Measurements from ENCODE around the gene R3HDM2. TPM values are rescaled to one million over a fixed set of nuclear protein-coding genes. Genes with fewer than 3 reads are reported as not detected.
"Not testable (repeated sequence)": the region's sequence is repeated elsewhere in the genome, so short reads cannot be mapped to it uniquely, and the experiment has no call there.

R3HDM2 gene
- total RNA-seq, 4 donors from 2014 or later: 26.3 to 56.9 (median 33.3) TPM

GRCh38 chr12:57410534-57410933 lies 20.3 kb downstream of the R3HDM2 start:
- no peaks in the 10 kb centered on the region for H3K4me1 ChIP-seq
- intact Hi-C loops (cut with DNase I; ENCODE audit: low total_unique reads): no loop called here
- no peaks in the 10 kb centered on the region for H3K9me3 ChIP-seq
- WGBS, 2 donors (ENCODE audit: low coverage in 1 of 2): 88 to 96% methylated on average over 3 to 4 of the region's 4 CpGs
- H3K36me3 ChIP-seq: no peaks in the 10 kb centered on the region
- no peak overlapping the region for H3K27ac ChIP-seq
- TF ChIP-seq POLR2A (IDR thresholded peaks at IDR 0.05) (no peak), EP300 (IDR thresholded peaks at IDR 0.05; ENCODE audit: low read depth) (no peak), CTCF (IDR thresholded peaks at IDR 0.05) (no peak), POLR2AphosphoS5 (IDR thresholded peaks at IDR 0.05) (no peak)
- H3K4me3 ChIP-seq: no peak overlapping the region
- in situ Hi-C loops (cut with MboI; ENCODE audit: low pct_ligation_motif_present in 1 of 4, low pct_unique_long_range_greater_than_20kb in 1 of 4, low sequenced_read_pairs in 3 of 4): no loop called here
- DNase-seq: no peak
- no peaks in the 10 kb centered on the region for H3K27me3 ChIP-seq

- 82 to 90% methylated on average over 5 of the region's 5 CpGs for WGBS, 2 donors (ENCODE audit: low coverage in 1 of 2)
- no peaks in the 10 kb centered on the region for H3K9me3 ChIP-seq
- H3K4me3 ChIP-seq: no peak overlapping the region
- H3K4me1 ChIP-seq: no peaks in the 10 kb centered on the region
- no peak for TF ChIP-seq EP300 (IDR thresholded peaks at IDR 0.05; ENCODE audit: low read depth)
- TF ChIP-seq POLR2A (IDR thresholded peaks at IDR 0.05): no peak
- TF ChIP-seq CTCF (IDR thresholded peaks at IDR 0.05): no peak
- TF ChIP-seq POLR2AphosphoS5 (IDR thresholded peaks at IDR 0.05): no peak
- in situ Hi-C loops (cut with MboI; ENCODE audit: low pct_ligation_motif_present in 1 of 4, low pct_unique_long_range_greater_than_20kb in 1 of 4, low sequenced_read_pairs in 3 of 4) (no loop called here), intact Hi-C loops (cut with DNase I; ENCODE audit: low total_unique reads) (no loop called here)
- H3K36me3 ChIP-seq: no peaks in the 10 kb centered on the region
- DNase-seq: no peak
- no peaks in the 10 kb centered on the region for H3K27me3 ChIP-seq
- H3K27ac ChIP-seq: no peak overlapping the region
Measured at GRCh38 chr12:57404966-57405640, 25.7 kb downstream of the R3HDM2 start.

- H3K4me1 ChIP-seq; H3K27me3 ChIP-seq; H3K9me3 ChIP-seq; DNase-seq; H3K36me3 ChIP-seq; in situ Hi-C loops (cut with MboI; ENCODE audit: low pct_ligation_motif_present in 1 of 4, low pct_unique_long_range_greater_than_20kb in 1 of 4, low sequenced_read_pairs in 3 of 4); intact Hi-C loops (cut with DNase I; ENCODE audit: low total_unique reads); H3K27ac ChIP-seq; H3K4me3 ChIP-seq: not testable (repeated sequence)
- 93 to 94% methylated on average over 3 to 4 of the region's 4 CpGs for WGBS, 2 donors (ENCODE audit: low coverage in 1 of 2)
Measured at GRCh38 chr12:57402156-57402555, 28.7 kb downstream of the R3HDM2 start.

- H3K4me1 ChIP-seq: no peaks in the 10 kb centered on the region
- H3K9me3 ChIP-seq: no peaks in the 10 kb centered on the region
- no peak overlapping the region for H3K4me3 ChIP-seq
- in situ Hi-C loops (cut with MboI; ENCODE audit: low pct_ligation_motif_present in 1 of 4, low pct_unique_long_range_greater_than_20kb in 1 of 4, low sequenced_read_pairs in 3 of 4) (no loop called here), intact Hi-C loops (cut with DNase I; ENCODE audit: low total_unique reads) (no loop called here)
- no peaks in the 10 kb centered on the region for H3K27me3 ChIP-seq
- no peaks in the 10 kb centered on the region for H3K36me3 ChIP-seq
- 86 to 88% methylated on average over 1 to 5 of the region's 5 CpGs for WGBS, 2 donors (ENCODE audit: low coverage in 1 of 2)
- no peak overlapping the region for H3K27ac ChIP-seq
- TF ChIP-seq POLR2AphosphoS5 (IDR thresholded peaks at IDR 0.05): no peak
- no peak for TF ChIP-seq POLR2A (IDR thresholded peaks at IDR 0.05)
- TF ChIP-seq CTCF (IDR thresholded peaks at IDR 0.05): no peak
- no peak for TF ChIP-seq EP300 (IDR thresholded peaks at IDR 0.05; ENCODE audit: low read depth)
- DNase-seq: no peak
Measured at GRCh38 chr12:57401165-57401564, 29.7 kb downstream of the R3HDM2 start.

GRCh38 chr12:57399718-57400463 lies 31.0 kb downstream of the R3HDM2 start:
- H3K4me3 ChIP-seq; H3K36me3 ChIP-seq; H3K27me3 ChIP-seq; H3K4me1 ChIP-seq; H3K27ac ChIP-seq; in situ Hi-C loops (cut with MboI; ENCODE audit: low pct_ligation_motif_present in 1 of 4, low pct_unique_long_range_greater_than_20kb in 1 of 4, low sequenced_read_pairs in 3 of 4); H3K9me3 ChIP-seq; intact Hi-C loops (cut with DNase I; ENCODE audit: low total_unique reads); DNase-seq: not testable (repeated sequence)
- WGBS, 2 donors (ENCODE audit: low coverage in 1 of 2): 83 to 97% methylated on average over 1 to 7 of the region's 7 CpGs

All from transverse colon (tissue), 4 donors.